DMS53 treated with DMSO at 0.1 percent for 48 hours (cell line): ENCODE data around the gene NISCH.
"Not testable (repeated sequence)": the region's sequence is repeated elsewhere in the genome, so short reads cannot be mapped to it uniquely, and the experiment has no call there.

ENCODE experiments used
- DNase-seq: peaks from one replicate; lab custom pipeline; 2025; ENCODE audit not compliant: unreplicated experiment; lab: John Stamatoyannopoulos, UW

The NISCH gene

GRCh38 chr3:52525680-52526561 lies 70.5 kb downstream of the NISCH start:
- no peak for DNase-seq

GRCh38 chr3:52526671-52527038 lies 71.3 kb downstream of the NISCH start:
- DNase-seq, result not testable (repeated sequence)

- no peak for DNase-seq
These were observed 71.8 kb downstream of the NISCH start for GRCh38 chr3:52527039-52527731.

GRCh38 chr3:52527732-52528585 lies 72.6 kb downstream of the NISCH start:
- DNase-seq, result no peak

GRCh38 chr3:52528586-52529375 lies 73.4 kb downstream of the NISCH start:
- no peak for DNase-seq

- no peak for DNase-seq
These were observed 74.3 kb downstream of the NISCH start for GRCh38 chr3:52529376-52530333.

GRCh38 chr3:52530918-52531826 lies 75.8 kb downstream of the NISCH start:
- no peak for DNase-seq

GRCh38 chr3:52531860-52532516 lies 76.6 kb downstream of the NISCH start:
- DNase-seq, result no peak

GRCh38 chr3:52532517-52532837 lies 77.1 kb downstream of the NISCH start:
- DNase-seq, result no peak

- DNase-seq, result no peak
These were observed 77.6 kb downstream of the NISCH start for GRCh38 chr3:52532838-52533622.

GRCh38 chr3:52533623-52534280 lies 78.3 kb downstream of the NISCH start, which contains the start of gene NT5DC2:
Gene NT5DC2, minus strand, starts transcription at chr3:52533857. Its CDS starts 120 bp downstream, at chr3:52533737.
- DNase-seq, result peak; percentile 1

GRCh38 chr3:52534281-52535183 lies 79.1 kb downstream of the NISCH start:
- peak; percentile 26 for DNase-seq

GRCh38 chr3:52535411-52536111 lies 80.2 kb downstream of the NISCH start:
- no peak for DNase-seq

GRCh38 chr3:52536112-52536368 lies 80.6 kb downstream of the NISCH start:
- DNase-seq, result no peak
